Effector CD8-positive, alpha-beta T cell (primary cell): ENCODE data around the gene NRXN3.

Experiments used
- DNase-seq: peaks from one replicate; lab custom pipeline; 2025; lab: John Stamatoyannopoulos, UW

The NRXN3 gene

DNA sequence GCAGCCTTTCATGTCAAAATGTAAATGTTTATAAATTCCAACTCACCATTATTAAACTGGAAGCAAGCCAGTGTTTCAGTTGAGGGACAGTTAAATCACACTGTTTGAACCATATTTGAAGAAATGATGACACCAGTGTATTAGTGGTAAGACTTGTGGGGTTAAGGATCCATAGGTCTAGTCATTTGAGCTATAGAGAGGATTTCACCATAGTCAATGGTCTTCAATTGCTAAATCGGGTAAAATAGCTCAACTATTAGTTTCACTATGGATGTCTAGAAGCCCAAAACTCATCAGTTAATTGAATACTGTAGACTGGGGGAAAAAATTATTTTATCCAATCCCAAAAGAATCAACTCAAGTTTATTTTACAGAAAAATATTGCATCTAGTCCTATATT lies 659.1 kb downstream of the NRXN3 start:
- DNase-seq: no peak

DNA sequence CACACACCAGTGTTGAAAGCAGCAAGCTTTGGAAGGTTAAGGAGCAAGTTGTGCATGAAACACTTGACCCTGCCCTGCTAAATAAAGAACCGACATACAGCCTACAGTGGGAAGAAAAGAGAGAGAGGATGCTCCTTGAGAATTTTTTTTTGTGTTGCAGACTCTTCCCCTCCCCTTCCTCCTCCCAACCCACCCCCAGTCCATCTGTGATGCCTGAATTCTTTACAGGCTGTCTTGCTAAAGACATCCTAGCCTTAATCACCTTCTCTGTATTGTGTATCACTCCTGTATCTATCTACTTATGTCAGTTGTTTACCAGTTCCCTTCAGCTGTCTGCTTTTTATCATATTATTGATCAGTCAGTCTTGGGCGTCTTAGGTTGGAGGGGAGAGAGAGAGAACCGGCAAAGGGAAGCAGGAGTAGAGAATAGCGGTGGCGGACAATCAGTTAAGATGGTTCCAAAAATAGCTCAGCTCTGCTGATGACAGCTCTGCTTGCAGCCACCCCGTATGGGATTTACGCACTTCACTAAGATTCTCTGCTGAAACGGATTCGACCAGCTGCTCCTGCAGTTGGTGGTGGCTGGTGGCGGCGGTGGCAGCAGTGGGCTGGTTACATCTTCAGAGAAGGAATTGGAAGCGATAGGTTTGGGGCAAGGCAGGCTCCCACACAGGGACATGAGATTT lies 664.7 kb downstream of the NRXN3 start:
- DNase-seq: no peak

DNA sequence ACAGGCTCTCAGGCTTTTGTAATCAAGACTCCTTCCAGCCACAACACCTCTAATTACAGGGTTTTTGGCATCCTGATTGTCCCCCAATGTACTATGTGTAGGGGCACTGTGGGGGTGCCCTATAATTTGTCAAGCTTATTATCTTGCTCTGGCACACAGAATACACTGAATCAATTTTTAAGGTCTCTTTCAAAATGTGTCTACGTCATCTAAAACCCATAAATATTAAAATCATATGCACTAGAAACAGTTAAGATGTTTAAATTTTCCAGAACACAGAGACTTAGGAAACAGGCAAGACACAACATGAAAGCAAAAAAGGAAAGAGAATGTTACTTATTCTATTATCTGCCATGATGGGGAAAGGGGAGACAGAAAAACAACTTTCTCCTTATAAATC lies 665.7 kb downstream of the NRXN3 start:
- no peak for DNase-seq

- no peak for DNase-seq
These were observed 666.6 kb downstream of the NRXN3 start for GRCh38 chr14:78836777-78837176.

DNA sequence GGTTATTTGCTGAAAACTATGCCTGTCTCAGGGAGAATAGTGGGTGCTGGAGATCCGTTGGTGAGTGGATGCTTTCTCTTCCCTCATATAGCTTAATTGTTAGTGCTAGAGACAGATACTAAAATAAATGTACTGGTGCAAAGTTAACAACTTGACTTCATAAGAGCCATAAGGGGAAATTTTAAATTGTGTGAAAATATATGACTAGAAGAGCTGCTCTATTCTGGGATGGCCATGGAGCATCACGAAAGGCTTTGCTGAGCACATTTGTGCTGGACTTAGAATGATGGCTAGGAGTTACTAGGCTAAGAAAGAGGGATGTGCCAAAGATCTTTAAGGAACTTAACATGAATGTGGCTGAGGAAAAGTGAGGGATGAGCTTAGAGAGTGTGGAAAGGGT lies 668.8 kb downstream of the NRXN3 start:
- no peak for DNase-seq

- DNase-seq: no peak
These were observed 670.7 kb downstream of the NRXN3 start for GRCh38 chr14:78840898-78841297.

DNA sequence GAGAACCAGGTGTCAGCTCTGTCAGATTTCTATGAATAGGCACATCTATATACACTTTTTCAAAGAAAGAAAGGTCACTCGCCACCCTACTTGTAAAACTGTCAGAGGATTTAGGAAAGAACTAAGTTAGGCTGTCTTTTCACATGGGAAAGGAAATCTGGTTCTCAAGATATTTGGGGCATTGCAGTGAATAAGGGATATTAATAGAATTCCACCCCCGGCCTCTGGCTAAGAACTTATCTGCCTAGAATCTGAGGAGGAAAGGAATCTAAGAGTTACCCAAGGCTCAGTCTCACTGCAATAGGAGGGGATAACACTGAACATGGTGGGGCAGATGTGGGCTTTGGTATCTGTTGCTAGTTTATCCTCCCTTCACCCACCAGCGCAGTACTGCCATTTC lies 677.6 kb downstream of the NRXN3 start:
- DNase-seq: no peak

DNA sequence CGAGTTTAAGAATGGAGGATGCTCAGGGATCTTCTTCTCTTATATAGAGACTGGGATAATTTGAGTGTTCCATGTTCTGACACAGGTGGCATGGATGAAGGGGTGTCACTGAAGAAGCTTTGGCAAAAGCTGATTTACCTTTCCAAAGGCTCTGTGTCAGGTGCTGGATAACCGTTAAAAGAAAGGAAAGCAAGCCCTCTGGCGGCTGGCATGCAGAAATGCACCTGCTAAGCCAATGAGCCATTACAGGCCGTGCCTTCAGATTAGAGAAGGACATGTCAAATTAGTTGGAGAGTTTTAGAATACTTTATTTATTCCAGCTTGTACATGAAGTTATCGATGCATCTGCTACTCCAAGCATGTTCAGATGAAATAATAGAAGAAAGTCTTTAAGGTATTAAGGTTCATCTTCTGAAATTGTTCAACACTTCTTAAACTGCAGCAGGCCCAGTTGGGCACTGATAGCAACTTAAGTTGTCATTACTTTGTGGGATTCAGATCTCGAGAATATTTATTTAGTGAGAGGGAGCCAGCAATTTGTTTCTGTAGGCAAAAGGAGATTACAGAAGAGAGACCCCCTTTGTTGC lies 678.2 kb downstream of the NRXN3 start:
- DNase-seq: no peak

- no peak for DNase-seq
These were observed 679.8 kb downstream of the NRXN3 start for GRCh38 chr14:78849952-78850351.

GRCh38 chr14:78851189-78851588 lies 681.0 kb downstream of the NRXN3 start:
- no peak for DNase-seq

DNA sequence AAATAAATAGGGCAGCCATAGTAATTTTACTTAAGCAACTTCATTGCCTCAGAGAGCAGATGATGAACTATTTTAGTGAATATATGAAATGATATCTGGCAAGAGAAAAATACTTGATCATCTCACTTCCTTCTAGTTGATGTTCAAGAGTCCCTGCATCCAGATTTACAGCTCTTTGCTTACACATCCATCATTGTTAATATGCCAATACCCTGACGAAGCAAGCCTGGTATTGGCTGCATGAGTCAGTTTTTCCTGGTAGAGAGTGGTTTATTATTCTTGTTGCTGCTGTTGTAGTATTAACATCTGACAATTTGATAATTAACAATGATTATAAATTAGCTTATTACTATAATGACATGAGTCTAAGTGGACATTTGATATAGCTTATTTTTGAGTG lies 681.9 kb downstream of the NRXN3 start:
- DNase-seq: no peak

GRCh38 chr14:78857974-78858373 lies 687.8 kb downstream of the NRXN3 start:
- no peak for DNase-seq

DNA sequence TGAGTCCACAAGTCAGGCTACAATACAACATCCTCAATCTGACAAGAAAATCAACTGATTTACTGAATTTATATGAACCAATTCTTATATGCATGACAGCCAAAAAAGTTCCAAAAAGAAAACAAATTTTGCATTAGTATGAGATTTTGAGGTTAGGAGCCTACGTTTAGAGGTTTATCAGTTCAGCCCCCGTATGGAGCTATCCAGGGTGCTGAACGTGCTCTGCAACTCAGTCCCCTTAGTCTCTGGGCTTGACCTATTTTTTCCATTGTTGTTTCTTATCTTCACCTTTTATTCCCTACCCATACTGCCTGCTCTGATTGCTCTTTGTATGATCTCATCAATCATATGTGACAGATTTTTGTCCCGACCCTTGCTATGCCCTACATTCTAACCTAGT lies 693.0 kb downstream of the NRXN3 start:
- no peak for DNase-seq

- no peak for DNase-seq
These were observed 702.7 kb downstream of the NRXN3 start for GRCh38 chr14:78872837-78873236.

DNA sequence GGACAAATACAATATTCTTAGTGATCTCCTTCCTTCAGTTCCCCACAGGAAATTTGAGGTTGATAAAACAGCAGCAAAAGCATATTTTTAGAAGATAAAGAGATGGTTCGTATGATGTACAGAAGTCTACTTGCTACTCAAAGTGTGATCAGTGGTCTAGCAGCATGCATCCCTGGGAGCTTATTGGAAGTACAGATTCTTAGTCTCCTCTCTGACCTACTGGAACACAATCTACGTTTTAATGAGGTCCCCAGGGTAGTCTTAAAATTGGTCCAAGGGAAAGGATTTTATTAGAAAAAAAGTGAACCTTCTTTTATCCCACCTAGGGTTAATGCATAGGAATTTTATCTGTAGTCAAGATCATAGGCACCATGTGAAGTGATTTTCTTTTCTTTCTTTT lies 703.4 kb downstream of the NRXN3 start:
- no peak for DNase-seq

DNA sequence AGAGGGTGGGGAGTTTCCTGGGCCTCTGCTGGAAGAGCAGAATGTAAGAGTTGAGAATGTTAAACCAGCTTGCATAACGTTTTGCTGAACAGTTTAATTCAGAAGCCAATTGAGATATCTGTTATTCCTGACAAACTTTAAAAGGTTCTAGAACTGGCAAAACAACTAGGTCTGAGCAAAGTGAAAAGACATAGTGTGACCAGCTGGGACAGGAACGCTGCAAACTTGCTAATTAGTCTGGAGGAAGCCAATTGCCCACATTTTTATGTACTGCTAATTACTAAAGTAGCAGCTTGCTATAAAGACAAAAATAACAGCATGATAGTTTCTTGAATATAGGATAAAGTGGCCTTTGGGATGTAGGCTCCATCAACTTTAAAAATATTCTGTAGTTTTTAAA lies 704.9 kb downstream of the NRXN3 start:
- no peak for DNase-seq

GRCh38 chr14:78885884-78886283 lies 715.7 kb downstream of the NRXN3 start:
- no peak for DNase-seq

DNA sequence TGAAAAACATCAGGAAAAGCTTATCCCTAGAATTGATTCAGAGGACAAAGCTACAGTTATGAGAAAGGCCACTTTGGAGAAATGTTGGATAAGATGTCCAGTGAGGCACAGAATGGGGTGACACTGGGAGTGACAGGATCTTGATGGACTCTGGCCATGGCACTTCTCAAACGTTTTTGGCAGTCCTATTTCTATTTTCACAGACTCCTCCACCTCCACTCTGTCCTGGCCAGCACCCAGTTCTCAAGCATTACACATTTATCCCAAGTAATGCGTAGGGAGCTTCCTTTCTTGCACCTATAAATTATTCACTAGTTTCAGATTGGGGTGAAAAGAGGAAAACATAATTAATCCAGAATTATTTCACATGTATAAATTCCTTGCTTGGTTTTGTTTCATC lies 727.3 kb downstream of the NRXN3 start:
- no peak for DNase-seq

DNA sequence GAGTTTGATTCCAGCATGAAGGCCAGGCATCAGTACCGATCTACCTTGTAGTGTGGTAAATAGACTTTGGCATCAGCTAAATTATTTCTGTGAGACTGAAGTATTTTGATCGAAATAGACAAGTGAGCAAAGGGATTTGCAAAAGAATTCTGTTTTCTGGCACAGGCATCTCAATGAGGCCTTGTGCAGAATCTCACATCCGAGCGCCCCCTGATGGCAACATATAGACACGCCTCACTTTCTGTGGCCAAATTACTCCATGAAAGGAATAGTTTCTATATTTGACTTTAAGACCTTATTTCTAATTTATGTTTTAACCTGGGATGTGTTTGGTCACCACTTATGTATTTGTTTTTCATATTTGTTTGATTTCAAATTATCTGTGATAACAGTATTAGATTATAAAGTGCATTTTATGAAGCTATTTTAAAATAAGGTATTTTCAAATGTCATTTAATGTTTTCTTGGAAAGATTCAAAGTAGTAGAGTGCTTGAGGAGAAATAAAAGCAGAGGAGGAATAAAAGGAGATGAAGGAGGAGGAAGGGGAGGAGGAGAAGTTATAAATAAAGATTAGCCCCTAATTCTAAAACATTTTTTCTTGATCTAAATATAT lies 731.9 kb downstream of the NRXN3 start:
- no peak for DNase-seq

DNA sequence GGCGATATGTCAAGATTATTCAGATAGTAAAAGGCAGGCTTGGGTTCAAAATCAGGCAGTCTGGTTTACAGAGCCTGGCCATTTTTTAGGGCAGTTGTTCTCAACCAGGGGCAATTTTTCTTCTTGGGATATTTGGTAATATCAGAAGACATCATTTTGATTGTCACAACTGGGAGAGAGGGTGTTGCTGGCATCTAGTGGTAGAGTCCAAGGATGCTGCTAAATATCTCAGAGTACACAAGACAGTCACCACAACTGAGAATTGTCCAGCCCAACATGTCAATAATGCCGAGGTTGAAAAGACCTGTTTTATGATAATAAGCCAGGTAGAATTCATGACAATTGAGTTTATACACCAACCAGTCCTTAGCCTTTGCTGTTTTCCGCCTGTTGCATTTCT lies 733.9 kb downstream of the NRXN3 start:
- no peak for DNase-seq

- no peak for DNase-seq
These were observed 747.3 kb downstream of the NRXN3 start for GRCh38 chr14:78917462-78917861.

DNA sequence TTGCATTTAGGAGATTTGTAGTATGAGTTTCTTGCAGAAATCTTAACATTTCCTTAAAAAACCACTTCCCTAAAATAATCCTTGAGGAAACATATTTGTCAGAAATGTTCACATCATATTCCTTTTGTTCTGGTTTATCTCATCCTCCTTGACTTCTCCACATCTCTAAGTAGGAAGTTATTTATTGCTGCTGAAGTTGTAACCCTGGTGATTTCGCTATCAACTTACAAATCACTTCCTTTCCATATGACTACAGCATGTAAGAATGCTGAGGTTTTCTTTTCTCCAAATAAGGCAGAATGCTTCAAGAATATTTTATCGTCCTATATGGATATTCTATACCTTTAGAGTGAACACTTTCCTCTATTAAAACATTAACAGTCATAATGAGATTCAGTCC lies 751.7 kb downstream of the NRXN3 start:
- DNase-seq: no peak

DNA sequence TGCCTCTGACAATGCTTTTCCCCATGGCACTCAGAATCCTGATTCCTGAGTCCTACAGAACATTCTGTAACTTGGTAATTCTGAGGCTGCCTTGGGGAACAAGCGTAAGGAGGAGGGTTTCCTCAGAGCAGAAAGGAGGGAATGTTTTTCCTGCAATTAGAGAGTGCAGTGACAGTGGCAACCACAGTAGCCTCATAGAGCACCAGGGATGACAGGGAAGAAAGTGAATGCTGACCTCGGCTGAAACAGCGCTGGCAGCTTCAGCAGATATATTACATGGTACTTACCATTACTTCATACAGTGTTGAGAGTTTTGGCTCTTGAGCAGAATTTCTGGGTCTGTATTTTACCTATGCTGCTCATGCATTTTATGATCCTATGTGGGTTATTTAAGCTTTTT lies 757.1 kb downstream of the NRXN3 start:
- no peak for DNase-seq

DNA sequence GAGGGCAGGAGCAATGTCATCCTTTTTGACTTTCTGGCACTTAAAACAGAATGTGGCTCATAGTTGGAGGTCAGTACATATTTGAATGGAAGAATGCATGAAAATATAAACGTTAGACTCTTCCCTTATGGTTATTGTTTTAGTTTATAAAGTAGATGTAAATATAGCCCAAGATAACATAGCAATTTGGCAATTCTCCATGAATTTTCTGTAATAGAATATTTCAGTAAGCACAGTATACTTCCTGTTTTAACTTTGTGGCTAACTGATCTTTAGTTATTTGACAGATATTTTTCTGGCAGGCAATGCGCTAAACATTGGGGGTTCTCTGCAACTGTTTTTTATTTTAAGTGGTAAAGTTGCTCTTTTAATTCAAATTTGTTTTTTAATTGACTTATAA lies 763.0 kb downstream of the NRXN3 start:
- DNase-seq: no peak
